AG04450 (cell line): Measurements from ENCODE around the gene DLX6. TPM values are rescaled to one million over a fixed set of nuclear protein-coding genes. Genes with fewer than 3 reads are reported as not detected.

Source experiments
- CTCF ChIA-PET: fragments of 300-600, 350-600 bp; formaldehyde crosslinking; extraction: SDS; loops from one replicate; lab custom pipeline; 2022; ENCODE audit warnings: antibody characterized with exemption, inconsistent platforms; lab: Charles Lee
- POLR2A ChIA-PET: fragments of 350-600 bp; formaldehyde crosslinking; extraction: SDS; loops from one replicate; lab custom pipeline; 2021; ENCODE audit warnings: antibody characterized with exemption, inconsistent platforms; lab: Yijun Ruan, JAX
- DNase-seq: peaks from one replicate; pipeline ENCODE4 v3.0.0-alpha.2; 2011; ENCODE audit warnings: low read depth, low spot score
- H3K27ac ChIP-seq: one replicate; pipeline ENCODE4 v1.5.1; 2012; ENCODE audit warnings: low read depth, low read length, control low read depth
- H3K27me3 ChIP-seq: one replicate; pipeline ENCODE4 v1.6.0; 2012; ENCODE audit warnings: low read length; ENCODE audit not compliant: control insufficient read depth, insufficient read depth
- H3K4me3 ChIP-seq: 2 replicates; pipeline ENCODE4 v1.5.1; 2011; ENCODE audit warnings: mild to moderate bottlenecking, low read depth, low read length, control low read depth
- H3K9me3 ChIP-seq: 2 replicates; pipeline ENCODE4 v1.5.1; 2012; ENCODE audit warnings: low read length; ENCODE audit not compliant: control insufficient read depth, insufficient read depth
- polyA plus RNA-seq: library from polyadenylated mRNA; depleted of rRNA; stranded (reverse); fragments of >200 nt; gene quantifications from 2 replicates; pipeline ENCODE4 v1.2.3, GENCODE V29; 2011
- TF ChIP-seq, protein P1 (sequence below): IDR thresholded peaks from 2 replicates; pipeline ENCODE4 v1.5.1; 2011; ENCODE audit warnings: low read depth, low read length, control low read depth, inconsistent platforms

DLX6 gene
- polyA plus RNA-seq, 1 experiment: not detected

DNA sequence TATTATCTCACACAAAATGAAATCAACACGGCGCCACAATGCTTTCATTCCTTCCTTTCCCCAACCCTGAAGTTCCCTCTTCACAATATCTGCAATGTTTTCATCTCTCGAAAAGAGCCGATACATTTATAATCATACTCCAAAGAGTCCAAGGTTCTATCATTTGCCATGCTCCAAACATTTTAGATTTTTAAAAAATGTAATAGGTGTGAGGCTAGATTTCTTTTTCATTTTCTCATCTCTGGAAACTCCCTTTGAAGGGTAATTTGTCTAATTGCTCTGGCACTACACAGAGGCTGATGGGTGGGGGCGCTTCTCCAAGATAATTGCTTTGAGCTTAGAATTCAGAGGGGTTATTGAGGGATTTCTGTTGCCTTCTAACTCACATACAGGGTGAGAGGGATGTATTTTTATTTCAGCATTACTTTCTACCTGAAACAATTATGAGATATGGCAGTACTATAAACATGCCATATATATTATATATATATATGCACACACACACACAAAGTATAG is 14.4 kb downstream of the DLX6 start:
- TF ChIP-seq, protein P1, sequence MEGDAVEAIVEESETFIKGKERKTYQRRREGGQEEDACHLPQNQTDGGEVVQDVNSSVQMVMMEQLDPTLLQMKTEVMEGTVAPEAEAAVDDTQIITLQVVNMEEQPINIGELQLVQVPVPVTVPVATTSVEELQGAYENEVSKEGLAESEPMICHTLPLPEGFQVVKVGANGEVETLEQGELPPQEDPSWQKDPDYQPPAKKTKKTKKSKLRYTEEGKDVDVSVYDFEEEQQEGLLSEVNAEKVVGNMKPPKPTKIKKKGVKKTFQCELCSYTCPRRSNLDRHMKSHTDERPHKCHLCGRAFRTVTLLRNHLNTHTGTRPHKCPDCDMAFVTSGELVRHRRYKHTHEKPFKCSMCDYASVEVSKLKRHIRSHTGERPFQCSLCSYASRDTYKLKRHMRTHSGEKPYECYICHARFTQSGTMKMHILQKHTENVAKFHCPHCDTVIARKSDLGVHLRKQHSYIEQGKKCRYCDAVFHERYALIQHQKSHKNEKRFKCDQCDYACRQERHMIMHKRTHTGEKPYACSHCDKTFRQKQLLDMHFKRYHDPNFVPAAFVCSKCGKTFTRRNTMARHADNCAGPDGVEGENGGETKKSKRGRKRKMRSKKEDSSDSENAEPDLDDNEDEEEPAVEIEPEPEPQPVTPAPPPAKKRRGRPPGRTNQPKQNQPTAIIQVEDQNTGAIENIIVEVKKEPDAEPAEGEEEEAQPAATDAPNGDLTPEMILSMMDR: no peak
- DNase-seq: no peak
- peaks cover 95% of the 10 kb centered on the region for H3K27me3 ChIP-seq
- peaks cover 15% of the 10 kb centered on the region for H3K9me3 ChIP-seq
- CTCF ChIA-PET: interaction anchor here (1.2 kb wide), 1 partner anchor 8 kb away, joined by 3 read pairs; no protein-coding TSS in a partner anchor
- no peak overlapping the region for H3K4me3 ChIP-seq
- H3K27ac ChIP-seq: no peak overlapping the region
- POLR2A ChIA-PET: no interaction called here

DNA sequence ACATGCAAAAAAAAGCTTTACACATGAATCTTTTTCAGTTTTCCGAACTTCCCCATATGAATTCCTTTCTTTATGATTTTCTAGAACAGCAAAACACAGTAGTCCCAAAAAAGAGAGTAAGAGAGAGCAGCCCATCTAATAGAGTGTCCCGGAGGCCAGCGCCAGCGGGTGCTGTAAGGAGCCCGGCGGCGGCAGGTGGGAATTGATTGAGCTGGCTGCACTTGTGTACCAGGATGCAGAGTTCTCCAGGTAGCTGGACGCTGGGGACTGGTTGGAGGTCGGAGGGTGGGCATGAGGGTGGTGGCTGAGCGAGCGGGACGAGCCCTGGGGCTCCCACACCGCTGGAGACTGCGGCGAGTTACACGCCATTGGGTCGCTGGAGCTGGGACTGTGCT is 15.2 kb downstream of the DLX6 start:
- TF ChIP-seq, protein P1: no peak

DNA sequence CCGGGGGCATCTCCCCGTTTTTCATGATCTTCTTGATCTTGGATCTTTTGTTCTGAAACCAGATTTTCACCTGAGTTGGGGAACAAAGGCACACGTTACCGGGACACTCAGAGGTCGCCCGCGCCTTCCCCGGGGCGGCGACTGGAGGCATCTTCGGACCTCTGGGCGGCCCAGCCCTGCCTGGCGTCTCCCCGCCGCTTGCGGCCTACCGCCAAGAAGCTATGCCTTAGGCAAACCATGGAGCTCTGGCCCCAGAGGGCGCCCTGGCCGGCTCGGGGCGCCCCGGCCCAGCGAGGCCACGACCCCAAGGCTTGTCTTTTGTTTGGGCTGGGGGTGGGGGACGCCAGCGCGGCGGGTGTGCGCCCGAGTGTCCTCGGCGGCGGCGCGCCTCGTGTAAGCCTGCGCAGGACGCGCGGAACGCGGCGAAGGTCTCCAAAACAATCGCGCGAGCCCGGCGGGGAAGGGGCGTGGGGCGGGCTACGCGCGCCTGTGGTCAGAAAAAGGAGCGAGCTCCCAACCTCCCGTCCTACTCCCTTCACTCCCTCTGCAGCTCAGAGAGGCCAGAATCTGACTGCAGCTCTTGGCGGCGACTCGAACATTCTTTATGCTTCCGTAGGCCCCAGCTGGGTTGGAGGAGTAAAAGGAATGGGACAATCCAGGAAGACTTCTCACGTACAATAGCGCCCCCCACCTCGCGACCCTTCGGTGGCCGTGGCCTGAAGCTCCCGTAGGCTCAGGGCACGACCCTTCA is 15.8 kb downstream of the DLX6 start:
- no peak overlapping the region for H3K27ac ChIP-seq
- peaks cover 94% of the 10 kb centered on the region for H3K27me3 ChIP-seq
- TF ChIP-seq, protein P1: no peak
- POLR2A ChIA-PET: no interaction called here
- no peak for DNase-seq
- peaks cover 15% of the 10 kb centered on the region for H3K9me3 ChIP-seq
- H3K4me3 ChIP-seq: no peak overlapping the region
- CTCF ChIA-PET: no interaction called here

More for the DNA sequence above, 15.2 kb downstream of the DLX6 start:
- ChIA-PET POLR2A (no interaction called here), CTCF (no interaction called here)
- Histone ChIP-seq H3K27me3 (peaks cover 94% of the 10 kb centered on the region), H3K9me3 (peaks cover 15% of the 10 kb centered on the region), H3K4me3 (no peak overlapping the region), H3K27ac (no peak overlapping the region)
- no peak for DNase-seq

DNA sequence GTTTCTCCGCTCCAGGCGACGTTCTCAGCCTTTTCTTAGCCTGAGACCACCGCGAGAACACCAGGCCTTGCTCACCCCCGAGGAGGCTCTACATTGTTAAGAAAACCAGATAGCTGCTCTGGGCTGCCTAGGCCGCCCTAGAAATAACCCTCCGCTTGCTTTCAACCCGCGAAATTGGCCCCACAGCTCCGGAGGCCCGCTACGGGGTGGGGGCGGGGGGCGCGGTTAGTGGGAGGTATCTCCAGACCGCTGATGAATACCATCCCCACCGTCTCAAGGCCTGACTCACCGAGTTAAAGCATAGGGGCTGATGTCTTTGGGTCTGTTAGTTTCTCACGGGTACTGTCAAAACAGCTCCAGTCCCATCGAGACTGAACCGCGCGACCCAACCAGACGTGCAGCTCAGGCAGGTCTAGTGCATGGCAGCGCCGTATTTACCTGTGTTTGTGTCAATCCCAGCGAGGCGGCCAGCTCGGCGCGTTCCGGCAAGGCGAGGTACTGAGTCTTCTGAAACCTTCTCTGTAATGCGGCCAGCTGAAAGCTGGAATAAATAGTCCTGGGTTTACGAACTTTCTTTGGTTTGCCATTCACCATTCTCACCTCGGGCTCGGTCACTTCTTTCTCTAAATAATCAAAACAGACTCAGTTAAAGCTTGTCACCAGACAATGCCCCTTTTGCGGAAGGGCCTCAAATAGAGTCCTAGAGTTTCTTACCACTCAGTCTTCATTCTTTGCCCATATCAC is 16.6 kb downstream of the DLX6 start:
- TF ChIP-seq, protein P1: no peak
- CTCF ChIA-PET: no interaction called here

More for the DNA sequence above, 16.6 kb downstream of the DLX6 start:
- Histone ChIP-seq H3K9me3 (peaks cover 15% of the 10 kb centered on the region), H3K27ac (no peak overlapping the region), H3K4me3 (no peak overlapping the region), H3K27me3 (peaks cover 94% of the 10 kb centered on the region)
- DNase-seq: no peak
- POLR2A ChIA-PET: no interaction called here
